ENCODE data around the gene IDUA.

IDUA gene

GRCh38 chr4:956531-957230, 30.2 kb upstream of the IDUA start:
- no peak for DNase-seq

GRCh38 chr4:957231-957580, 29.6 kb upstream of the IDUA start:
- no peak for DNase-seq

GRCh38 chr4:957581-958313, 29.1 kb upstream of the IDUA start:
- no peak for DNase-seq

GRCh38 chr4:958314-958665, 28.6 kb upstream of the IDUA start:
- DNase-seq, result no peak

- no peak for DNase-seq
Observed at GRCh38 chr4:958696-959337, 28.0 kb upstream of the IDUA start.

- no peak for DNase-seq
Observed at GRCh38 chr4:959338-960139, 27.3 kb upstream of the IDUA start.

GRCh38 chr4:960140-960635, 26.7 kb upstream of the IDUA start:
- no peak for DNase-seq

GRCh38 chr4:960636-961350, 26.1 kb upstream of the IDUA start:
- no peak for DNase-seq

GRCh38 chr4:961351-962230, 25.3 kb upstream of the IDUA start:
- no peak for DNase-seq

GRCh38 chr4:962231-963208, 24.3 kb upstream of the IDUA start:
- no peak for DNase-seq

GRCh38 chr4:963276-964225, 23.3 kb upstream of the IDUA start:
- no peak for DNase-seq

GRCh38 chr4:964346-965025, 22.4 kb upstream of the IDUA start:
- DNase-seq, result no peak

GRCh38 chr4:965048-965765, 21.6 kb upstream of the IDUA start:
- DNase-seq, result no peak

GRCh38 chr4:965766-966134, 21.1 kb upstream of the IDUA start:
- DNase-seq, result no peak

GRCh38 chr4:966266-967112, 20.4 kb upstream of the IDUA start:
- DNase-seq, result no peak

Data from stimulated activated CD4-positive, alpha-beta T cell treated with anti-CD3 and anti-CD28 coated beads, Interleukin-12 subunit alpha, Interleukin-12 subunit beta, amount 100 ng/mL, for 4 hours (primary cell).